Activated naive CD8-positive, alpha-beta T cell treated with anti-CD3 and anti-CD28 coated beads, Interleukin-2, amount 50 U/mL, for 16 hours (primary cell): ENCODE results near the gene ENO4.

Experiments used
- DNase-seq: peaks from one replicate; pipeline ENCODE4 v3.0.0-alpha.2; 2020; ENCODE audit warnings: low read depth, low spot score

Gene ENO4

GRCh38 chr10:116849248-116850057 lies at the start of gene ENO4:
TSS of gene ENO4 (plus strand) at chr10:116849499. CDS start at chr10:116849567, 68 bp downstream.
- no peak for DNase-seq

- DNase-seq, result no peak
Measured at GRCh38 chr10:116800286-116800929, 48.9 kb upstream of the ENO4 start.

DNA sequence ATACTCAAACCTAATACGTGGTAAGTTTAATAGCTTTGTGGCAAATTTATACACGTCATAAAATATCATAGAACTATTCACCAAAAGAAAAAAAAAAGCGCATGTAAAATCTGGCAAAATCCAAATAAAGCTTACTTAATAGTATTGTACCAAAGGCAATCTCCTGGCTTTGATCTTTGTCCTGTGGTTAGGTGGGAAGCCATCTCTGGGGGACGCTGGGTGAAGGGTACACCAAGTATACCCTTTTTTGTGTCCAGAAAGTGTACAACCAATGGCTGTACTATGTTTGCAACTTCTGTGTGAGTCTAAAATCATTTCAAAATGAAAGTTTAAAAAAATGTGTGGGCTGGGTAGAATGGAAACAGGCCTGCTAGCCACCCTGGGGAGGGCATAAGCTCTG lies 47.6 kb upstream of the ENO4 start:
- no peak for DNase-seq

DNA sequence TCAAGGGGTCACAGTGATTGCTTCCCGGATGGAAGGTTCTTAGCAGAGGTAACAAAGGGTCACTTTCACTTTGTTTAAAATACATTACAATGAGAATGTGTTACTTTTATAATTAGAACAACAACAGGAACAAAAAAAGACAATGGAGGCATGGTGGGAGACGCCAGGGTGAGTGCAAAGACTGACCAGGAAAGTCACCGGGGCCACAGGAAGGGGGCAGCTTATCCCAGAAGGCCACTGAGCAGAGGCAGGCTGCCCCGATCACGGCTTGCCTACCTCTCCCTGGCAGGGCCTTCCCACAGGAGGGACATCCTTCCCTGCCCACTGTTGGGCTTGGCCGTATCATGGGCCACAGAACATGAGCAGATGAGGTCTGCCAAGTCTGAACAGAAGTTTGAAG lies 46.8 kb upstream of the ENO4 start:
- DNase-seq, result no peak

GRCh38 chr10:116802876-116803275 lies 46.4 kb upstream of the ENO4 start:
- no peak for DNase-seq

DNA sequence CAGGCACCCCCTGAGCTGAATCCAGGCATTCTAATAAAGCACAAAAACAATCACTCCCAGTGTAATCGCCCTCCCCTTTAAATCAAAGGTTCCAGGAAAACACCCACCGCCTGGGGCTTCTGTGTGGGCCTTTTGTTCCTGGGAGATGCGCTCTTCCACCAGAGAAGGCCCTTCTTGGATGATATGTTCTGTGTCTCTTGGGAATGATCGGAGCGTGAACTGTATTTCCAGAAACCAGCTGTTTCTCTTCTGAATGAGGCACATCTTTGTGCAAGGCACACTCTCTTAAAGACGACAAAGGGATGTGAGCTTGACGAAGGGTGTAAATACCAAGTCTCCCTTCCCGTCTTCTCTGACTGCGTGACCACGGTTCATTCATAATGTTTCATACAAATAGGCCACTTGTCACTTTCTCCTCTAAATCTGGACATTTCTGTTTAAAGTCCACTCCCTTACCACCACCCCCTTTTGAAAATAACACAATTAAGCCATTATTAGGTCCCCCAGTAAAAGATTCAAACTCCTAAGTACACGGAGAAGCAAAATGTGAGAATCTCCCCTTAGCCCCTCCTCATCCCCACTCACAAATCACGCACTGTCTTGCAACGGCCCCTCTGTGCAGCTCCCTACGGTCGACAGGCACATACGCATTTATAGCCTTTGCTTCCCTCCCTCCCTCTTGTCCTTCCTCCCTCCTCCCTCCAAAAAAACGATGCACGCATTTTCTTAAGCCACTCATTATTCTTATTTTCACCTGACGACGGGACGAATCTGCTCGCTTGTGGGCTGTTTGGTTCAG lies 45.6 kb upstream of the ENO4 start:
- no peak for DNase-seq

DNA sequence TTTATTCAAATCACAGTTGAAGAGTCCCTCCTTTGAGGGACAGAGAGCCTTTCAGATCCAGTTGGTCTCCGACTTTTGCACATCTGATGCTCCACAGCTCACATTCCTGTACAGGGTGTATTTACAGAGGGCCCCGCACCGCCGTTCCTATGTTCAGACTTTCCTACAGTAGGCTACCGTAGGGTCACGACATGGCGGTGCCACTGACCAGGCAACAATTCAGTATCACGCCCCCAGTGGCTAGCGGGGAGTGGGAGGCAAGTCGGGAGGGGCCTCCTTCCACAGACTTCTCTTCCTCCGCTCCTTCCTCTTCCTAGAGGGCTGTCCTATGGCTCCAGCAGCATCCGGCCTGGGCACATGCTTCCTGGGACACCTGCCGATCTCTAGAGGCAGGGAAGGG lies 40.6 kb upstream of the ENO4 start:
- no peak for DNase-seq

GRCh38 chr10:116809483-116810119 lies 39.7 kb upstream of the ENO4 start:
- no peak for DNase-seq

DNA sequence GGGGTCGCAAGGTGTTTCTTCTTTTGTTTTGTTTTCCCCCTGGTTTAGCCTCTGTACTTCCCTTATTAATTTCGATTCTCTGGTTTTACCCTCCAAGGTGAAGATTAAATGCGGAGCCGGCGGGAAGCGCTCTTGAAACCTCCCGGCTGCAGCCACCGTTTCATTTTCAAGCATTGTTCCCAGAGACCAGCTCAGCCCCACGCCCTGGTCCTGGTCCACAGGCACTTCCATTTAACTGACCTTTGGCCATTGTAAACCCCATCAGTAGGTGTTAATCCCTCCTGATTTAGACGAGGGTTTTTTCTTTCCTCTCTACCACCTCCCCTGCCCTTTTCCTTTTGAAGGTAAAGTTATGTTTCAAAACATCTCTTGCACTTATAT lies 39.2 kb upstream of the ENO4 start:
- no peak for DNase-seq

- DNase-seq, result no peak
Measured at GRCh38 chr10:116810895-116811294, 38.4 kb upstream of the ENO4 start.

- no peak for DNase-seq
Measured at GRCh38 chr10:116811691-116812090, 37.6 kb upstream of the ENO4 start.

DNA sequence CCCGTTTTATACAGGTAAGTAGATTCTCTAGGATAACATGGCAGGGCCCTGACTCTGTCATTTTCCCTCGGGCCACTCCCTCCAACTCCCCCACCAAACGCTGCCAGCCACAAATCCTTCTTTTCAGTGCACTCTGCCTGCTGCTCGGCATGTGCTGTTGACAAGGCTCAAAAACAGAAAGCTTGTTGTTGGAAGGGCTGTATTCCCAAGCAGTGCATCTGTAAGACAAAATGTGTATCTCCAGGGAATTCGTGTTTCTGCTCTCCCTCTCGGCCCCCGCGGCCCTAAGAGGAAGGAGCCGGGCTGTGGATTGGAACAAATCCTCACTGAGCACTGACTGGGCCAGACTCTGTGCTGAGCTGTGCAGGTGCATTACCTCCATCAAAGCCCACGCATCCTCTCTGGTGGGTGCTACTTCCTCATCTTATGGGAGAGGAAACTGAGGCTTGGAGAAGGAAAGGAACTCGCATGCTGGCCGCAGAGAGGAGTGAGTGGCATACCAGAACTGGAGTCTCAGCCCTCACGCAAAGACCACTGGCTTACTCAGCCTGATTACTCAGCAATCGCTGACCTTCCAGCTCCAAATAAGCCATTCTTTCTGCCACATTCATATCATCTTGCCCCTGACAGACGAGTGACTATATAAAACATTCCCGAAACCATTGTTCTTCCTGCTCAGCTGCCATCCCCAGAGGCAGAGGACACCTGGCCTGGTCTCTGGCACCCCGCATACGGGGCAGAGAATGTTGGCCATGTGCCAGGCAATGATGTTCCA lies 33.5 kb upstream of the ENO4 start:
- no peak for DNase-seq

GRCh38 chr10:116817178-116817577 lies 32.1 kb upstream of the ENO4 start:
- DNase-seq, result no peak

DNA sequence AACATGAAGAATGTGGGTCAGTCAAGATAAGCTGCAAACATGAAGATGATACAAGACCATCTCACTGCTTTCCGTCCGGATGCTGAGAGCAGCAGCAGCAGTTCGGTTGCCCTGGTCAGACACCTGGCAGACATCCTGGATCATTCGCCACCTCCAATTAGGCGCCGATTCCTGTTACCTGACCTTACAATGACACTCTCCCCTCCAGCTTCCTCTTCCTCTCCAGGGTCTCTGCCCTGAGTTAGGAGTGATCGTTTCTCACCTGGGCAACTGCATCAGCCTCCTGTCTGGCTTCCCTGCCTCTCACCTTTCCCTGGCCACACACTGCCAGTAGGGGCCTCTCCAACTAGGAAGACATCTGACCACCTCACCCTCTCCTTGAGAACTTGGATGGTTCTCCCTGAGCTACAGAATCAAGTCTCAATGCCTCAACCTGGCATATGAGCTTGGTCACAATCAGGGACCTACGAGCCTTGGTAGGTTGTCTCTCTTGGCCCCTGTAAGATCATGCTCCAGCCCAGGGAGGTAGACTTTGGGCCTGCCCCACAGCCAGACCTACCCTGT lies 31.4 kb upstream of the ENO4 start:
- DNase-seq, result no peak

DNA sequence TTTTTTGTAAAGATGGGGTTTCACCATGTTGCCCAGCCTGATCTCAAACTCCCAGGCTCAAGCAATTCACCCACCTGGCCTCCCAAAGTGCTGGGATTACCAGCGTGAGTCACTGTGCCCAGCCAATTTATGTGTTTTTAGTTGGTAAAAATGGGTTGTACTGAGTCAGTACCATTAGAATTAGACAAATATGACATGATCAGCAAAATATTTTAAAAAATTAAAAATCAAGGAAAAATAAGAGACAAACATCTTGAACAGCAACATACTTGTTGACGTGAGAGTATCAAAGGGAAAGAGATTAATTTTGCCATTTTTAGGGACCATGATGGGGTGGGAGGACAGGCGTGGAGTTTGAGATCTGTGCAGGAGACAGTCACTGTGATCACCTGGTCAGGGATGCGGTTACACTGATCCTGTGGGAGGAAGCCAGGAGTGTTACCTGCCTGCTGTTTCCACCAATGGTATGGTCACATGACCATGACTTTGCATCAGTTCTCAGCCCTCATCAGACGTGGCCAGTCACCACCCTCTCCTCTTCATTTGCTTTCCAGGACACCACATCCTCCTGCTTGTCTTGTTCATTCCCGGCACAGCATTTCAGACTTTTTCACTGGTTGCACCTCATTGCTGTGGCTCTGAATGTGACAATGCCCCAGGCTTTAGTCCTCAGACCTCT lies 29.2 kb upstream of the ENO4 start:
- no peak for DNase-seq

- no peak for DNase-seq
Measured at GRCh38 chr10:116825901-116826300, 23.4 kb upstream of the ENO4 start.

- no peak for DNase-seq
Measured at GRCh38 chr10:116826803-116827202, 22.5 kb upstream of the ENO4 start.

DNA sequence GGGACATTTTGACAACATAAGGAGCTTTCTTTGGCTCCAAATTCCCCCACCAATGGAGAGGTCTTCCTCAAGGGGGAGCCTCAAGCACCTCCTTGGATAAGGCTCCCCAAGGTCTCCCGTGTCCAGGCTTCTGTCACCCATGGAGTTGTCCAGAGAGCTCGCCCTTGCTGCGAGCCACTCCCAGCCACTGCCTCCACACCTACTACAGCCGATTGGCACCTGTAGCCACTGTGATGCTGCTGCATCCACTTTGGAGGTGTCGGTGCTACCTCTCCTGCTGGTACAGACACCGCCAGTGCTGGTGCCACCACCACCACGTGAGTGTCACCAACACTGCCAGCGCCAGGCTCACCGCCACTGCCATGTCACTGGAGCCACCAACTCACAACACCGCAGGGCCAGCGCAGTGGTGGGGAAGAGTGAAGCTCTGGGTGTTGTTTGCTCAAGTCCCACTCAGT lies 22.1 kb upstream of the ENO4 start:
- no peak for DNase-seq

DNA sequence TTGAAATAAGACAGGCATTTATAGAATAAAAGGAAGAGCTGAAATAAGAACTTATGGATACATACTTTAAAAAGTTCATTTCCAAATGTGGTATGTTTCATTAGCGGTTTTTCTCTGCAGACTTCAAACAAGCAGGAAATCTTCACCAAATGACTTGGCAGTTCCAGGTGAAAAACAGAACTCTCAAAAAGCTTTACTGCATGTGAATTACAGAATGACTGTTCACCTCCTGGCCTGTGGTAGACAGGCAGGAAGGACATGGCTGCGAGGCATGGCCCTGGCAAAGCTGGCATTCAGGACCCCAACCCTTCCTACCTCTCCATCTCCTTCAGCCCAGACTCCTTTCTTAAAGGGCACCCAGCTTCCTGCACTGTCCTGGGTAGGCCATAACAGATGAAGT lies 21.2 kb upstream of the ENO4 start:
- no peak for DNase-seq

DNA sequence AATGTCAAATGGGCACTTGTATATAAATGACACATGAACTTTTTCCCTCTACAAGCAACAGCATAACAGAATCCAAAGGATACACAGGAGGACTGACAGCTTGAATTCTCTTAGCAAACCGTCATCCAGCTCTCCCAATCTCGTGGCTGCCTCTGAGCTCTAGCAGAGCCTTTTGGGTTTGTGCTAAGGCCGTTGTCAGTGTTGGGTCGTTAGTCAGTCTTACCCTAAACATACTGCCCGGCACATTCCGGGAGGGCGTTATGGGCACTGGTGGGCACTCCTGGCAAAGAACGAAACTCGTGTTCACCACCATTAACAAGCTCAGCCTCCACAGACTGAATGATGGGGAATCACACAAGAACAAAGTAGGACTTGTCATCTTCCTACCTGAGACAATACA lies 19.6 kb upstream of the ENO4 start:
- DNase-seq, result no peak
